Uterus (tissue), 2 donors: ENCODE results near the gene FAM53B.

ENCODE experiments used
- POLR2A ChIP-seq, 2 donors: fragments of 450-650 bp; IDR thresholded peaks; one replicate each; pipeline ENCODE4 v1.6.1; 2016; ENCODE audit warnings: antibody characterized with exemption in 2 of 2, mild to moderate bottlenecking in 1 of 2, moderate library complexity in 1 of 2
- TF ChIP-seq, protein P1 (sequence below), 4 experiments: fragments of 200-600 bp in 2 of 4; fragments of 450-650 bp in 2 of 4; sonication (generic) in 2 of 4; IDR thresholded peaks; one replicate each; pipeline ENCODE4 v1.5.1; 2016 to 2019; ENCODE audit warnings: antibody characterized with exemption in 4 of 4, mild to moderate bottlenecking in 2 of 4, moderate library complexity in 1 of 4

DNA sequence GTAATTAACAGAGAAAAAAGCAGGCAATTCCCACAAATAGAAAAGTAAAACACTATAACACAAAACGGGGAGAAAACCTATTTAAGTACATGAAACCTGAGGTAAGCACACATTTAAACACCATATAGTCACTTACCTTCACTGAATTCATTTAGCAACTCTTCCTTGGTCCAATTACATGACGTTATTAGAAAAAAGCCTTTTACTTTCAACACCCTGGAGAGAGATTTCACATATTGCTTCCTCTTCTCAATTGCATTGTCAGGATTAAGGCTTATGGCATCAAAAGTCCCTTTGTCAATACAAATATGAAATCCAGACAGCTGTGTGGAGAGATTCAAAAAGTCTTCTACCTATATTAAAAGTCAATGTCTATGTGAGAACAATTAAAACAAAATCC is 21.1 kb upstream of the FAM53B start:
- TF ChIP-seq, protein P1, sequence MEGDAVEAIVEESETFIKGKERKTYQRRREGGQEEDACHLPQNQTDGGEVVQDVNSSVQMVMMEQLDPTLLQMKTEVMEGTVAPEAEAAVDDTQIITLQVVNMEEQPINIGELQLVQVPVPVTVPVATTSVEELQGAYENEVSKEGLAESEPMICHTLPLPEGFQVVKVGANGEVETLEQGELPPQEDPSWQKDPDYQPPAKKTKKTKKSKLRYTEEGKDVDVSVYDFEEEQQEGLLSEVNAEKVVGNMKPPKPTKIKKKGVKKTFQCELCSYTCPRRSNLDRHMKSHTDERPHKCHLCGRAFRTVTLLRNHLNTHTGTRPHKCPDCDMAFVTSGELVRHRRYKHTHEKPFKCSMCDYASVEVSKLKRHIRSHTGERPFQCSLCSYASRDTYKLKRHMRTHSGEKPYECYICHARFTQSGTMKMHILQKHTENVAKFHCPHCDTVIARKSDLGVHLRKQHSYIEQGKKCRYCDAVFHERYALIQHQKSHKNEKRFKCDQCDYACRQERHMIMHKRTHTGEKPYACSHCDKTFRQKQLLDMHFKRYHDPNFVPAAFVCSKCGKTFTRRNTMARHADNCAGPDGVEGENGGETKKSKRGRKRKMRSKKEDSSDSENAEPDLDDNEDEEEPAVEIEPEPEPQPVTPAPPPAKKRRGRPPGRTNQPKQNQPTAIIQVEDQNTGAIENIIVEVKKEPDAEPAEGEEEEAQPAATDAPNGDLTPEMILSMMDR (IDR thresholded peaks at IDR 0.05), result no peak
- TF ChIP-seq POLR2A (IDR thresholded peaks at IDR 0.05), result no peak
